Measurements from ENCODE around the gene CA11.
"Not testable (repeated sequence)": the region's sequence is repeated elsewhere in the genome, so short reads cannot be mapped to it uniquely, and the experiment has no call there.

CA11 gene

GRCh38 chr19:48680436-48681126, 34.6 kb upstream of the CA11 start:
- Histone ChIP-seq H3K27ac (no peak overlapping the region), H3K9me3 (ENCODE audit: low read depth, low read length) (no peaks in the 10 kb centered on the region), H3K36me3 (ENCODE audit: insufficient read depth, low read length) (no peaks in the 10 kb centered on the region), H3K4me3 (no peak overlapping the region), H3K9ac (ENCODE audit: insufficient read length) (no peak overlapping the region)
- TF ChIP-seq POLR2AphosphoS5 (IDR thresholded peaks at IDR 0.05; ENCODE audit: borderline replicate concordance, low read depth, low read length) (no peak), EZH2 (IDR thresholded peaks at IDR 0.05) (no peak), FOXP2 (optimal IDR thresholded peaks at IDR 0.05; ENCODE audit: control extremely low read depth, extremely low read length, insufficient read depth) (no peak)
- DNase-seq (ENCODE audit: low read depth, low spot score): no peak

GRCh38 chr19:48680006-48680405, 34.0 kb upstream of the CA11 start:
- not testable (repeated sequence) for DNase-seq (ENCODE audit: low read depth, low spot score); H3K4me3 ChIP-seq; H3K36me3 ChIP-seq (ENCODE audit: insufficient read depth, low read length); H3K27ac ChIP-seq; H3K9ac ChIP-seq (ENCODE audit: insufficient read length); H3K9me3 ChIP-seq (ENCODE audit: low read depth, low read length)

- Histone ChIP-seq H3K9ac (ENCODE audit: insufficient read length) (no peak overlapping the region), H3K27ac (no peak overlapping the region)
Measured at GRCh38 chr19:48678201-48678600, 32.2 kb upstream of the CA11 start.

GRCh38 chr19:48676887-48677286, 30.9 kb upstream of the CA11 start:
- H3K27ac ChIP-seq: no peak overlapping the region
- H3K9me3 ChIP-seq (ENCODE audit: low read depth, low read length): no peaks in the 10 kb centered on the region
- H3K9ac ChIP-seq (ENCODE audit: insufficient read length): no peak overlapping the region
- H3K4me3 ChIP-seq: no peak overlapping the region
- no peaks in the 10 kb centered on the region for H3K36me3 ChIP-seq (ENCODE audit: insufficient read depth, low read length)
- TF ChIP-seq POLR2AphosphoS5 (IDR thresholded peaks at IDR 0.05; ENCODE audit: borderline replicate concordance, low read depth, low read length) (no peak), FOXP2 (optimal IDR thresholded peaks at IDR 0.05; ENCODE audit: control extremely low read depth, extremely low read length, insufficient read depth) (no peak), EZH2 (IDR thresholded peaks at IDR 0.05) (no peak)
- no peak for DNase-seq (ENCODE audit: low read depth, low spot score)

More at GRCh38 chr19:48678201-48678600, 32.2 kb upstream of the CA11 start:
- no peak for TF ChIP-seq POLR2AphosphoS5 (IDR thresholded peaks at IDR 0.05; ENCODE audit: borderline replicate concordance, low read depth, low read length)
- TF ChIP-seq EZH2 (IDR thresholded peaks at IDR 0.05): no peak
- TF ChIP-seq FOXP2 (optimal IDR thresholded peaks at IDR 0.05; ENCODE audit: control extremely low read depth, extremely low read length, insufficient read depth): no peak
- Histone ChIP-seq H3K36me3 (ENCODE audit: insufficient read depth, low read length) (no peaks in the 10 kb centered on the region), H3K4me3 (no peak overlapping the region), H3K9me3 (ENCODE audit: low read depth, low read length) (no peaks in the 10 kb centered on the region)
- no peak for DNase-seq (ENCODE audit: low read depth, low spot score)

GRCh38 chr19:48676487-48676886, 30.5 kb upstream of the CA11 start:
- Histone ChIP-seq H3K9ac (ENCODE audit: insufficient read length) (no peak overlapping the region), H3K4me3 (no peak overlapping the region), H3K9me3 (ENCODE audit: low read depth, low read length) (no peaks in the 10 kb centered on the region), H3K27ac (no peak overlapping the region), H3K36me3 (ENCODE audit: insufficient read depth, low read length) (no peaks in the 10 kb centered on the region)
- no peak for DNase-seq (ENCODE audit: low read depth, low spot score)
- TF ChIP-seq EZH2 (IDR thresholded peaks at IDR 0.05) (no peak), POLR2AphosphoS5 (IDR thresholded peaks at IDR 0.05; ENCODE audit: borderline replicate concordance, low read depth, low read length) (no peak), FOXP2 (optimal IDR thresholded peaks at IDR 0.05; ENCODE audit: control extremely low read depth, extremely low read length, insufficient read depth) (no peak)

GRCh38 chr19:48674921-48675824, 29.2 kb upstream of the CA11 start:
- H3K9me3 ChIP-seq (ENCODE audit: low read depth, low read length): no peaks in the 10 kb centered on the region
- no peak overlapping the region for H3K27ac ChIP-seq
- no peak overlapping the region for H3K9ac ChIP-seq (ENCODE audit: insufficient read length)
- DNase-seq (ENCODE audit: low read depth, low spot score): peak; percentile 62
- no peaks in the 10 kb centered on the region for H3K36me3 ChIP-seq (ENCODE audit: insufficient read depth, low read length)
- no peak overlapping the region for H3K4me3 ChIP-seq
- no peak for TF ChIP-seq EZH2 (IDR thresholded peaks at IDR 0.05)
- no peak for TF ChIP-seq POLR2AphosphoS5 (IDR thresholded peaks at IDR 0.05; ENCODE audit: borderline replicate concordance, low read depth, low read length)
- no peak for TF ChIP-seq FOXP2 (optimal IDR thresholded peaks at IDR 0.05; ENCODE audit: control extremely low read depth, extremely low read length, insufficient read depth)

GRCh38 chr19:48674216-48674809, 28.3 kb upstream of the CA11 start:
- H3K36me3 ChIP-seq (ENCODE audit: insufficient read depth, low read length): no peaks in the 10 kb centered on the region
- no peak overlapping the region for H3K4me3 ChIP-seq
- H3K9me3 ChIP-seq (ENCODE audit: low read depth, low read length): no peaks in the 10 kb centered on the region
- no peak for TF ChIP-seq FOXP2 (optimal IDR thresholded peaks at IDR 0.05; ENCODE audit: control extremely low read depth, extremely low read length, insufficient read depth)
- TF ChIP-seq EZH2 (IDR thresholded peaks at IDR 0.05): no peak
- TF ChIP-seq POLR2AphosphoS5 (IDR thresholded peaks at IDR 0.05; ENCODE audit: borderline replicate concordance, low read depth, low read length): no peak
- no peak overlapping the region for H3K9ac ChIP-seq (ENCODE audit: insufficient read length)
- H3K27ac ChIP-seq: no peak overlapping the region
- no peak for DNase-seq (ENCODE audit: low read depth, low spot score)

- Histone ChIP-seq H3K36me3 (ENCODE audit: insufficient read depth, low read length) (no peaks in the 10 kb centered on the region), H3K27ac (no peak overlapping the region), H3K9me3 (ENCODE audit: low read depth, low read length) (no peaks in the 10 kb centered on the region), H3K9ac (ENCODE audit: insufficient read length) (no peak overlapping the region), H3K4me3 (no peak overlapping the region)
- DNase-seq (ENCODE audit: low read depth, low spot score): no peak
- TF ChIP-seq FOXP2 (optimal IDR thresholded peaks at IDR 0.05; ENCODE audit: control extremely low read depth, extremely low read length, insufficient read depth) (no peak), POLR2AphosphoS5 (IDR thresholded peaks at IDR 0.05; ENCODE audit: borderline replicate concordance, low read depth, low read length) (no peak), EZH2 (IDR thresholded peaks at IDR 0.05) (no peak)
Measured at GRCh38 chr19:48673436-48674100, 27.6 kb upstream of the CA11 start.

All from SK-N-MC (cell line).